Mononuclear cell (primary cell): ENCODE results near the gene RNF121. TPM values are rescaled to one million over a fixed set of nuclear protein-coding genes. Genes with fewer than 3 reads are reported as not detected.

ENCODE experiments used
- H3K27me3 ChIP-seq: 2 replicates; pipeline ENCODE4 v1.6.0; 2011; ENCODE audit warnings: low read length, control low read depth; ENCODE audit not compliant: insufficient read depth
- H3K4me1 ChIP-seq: 2 replicates; pipeline ENCODE4 v1.5.1; 2011; ENCODE audit warnings: mild to moderate bottlenecking, low read length, control low read depth; ENCODE audit not compliant: insufficient read depth
- H3K4me3 ChIP-seq: 2 replicates; pipeline ENCODE4 v1.5.1; 2011; ENCODE audit warnings: mild to moderate bottlenecking, low read length, moderate library complexity
- H3K9me3 ChIP-seq: 2 replicates; pipeline ENCODE4 v1.5.1; 2011; ENCODE audit warnings: low read depth, mild to moderate bottlenecking, control low read depth, low read length
- total RNA-seq: library from RNA; depleted of rRNA; stranded (reverse); fragments of >200 nt; gene quantifications from one replicate; pipeline ENCODE4 v1.2.3, GENCODE V29; 2012

The RNF121 gene
- total RNA-seq, 1 donor: 3.0 TPM

DNA sequence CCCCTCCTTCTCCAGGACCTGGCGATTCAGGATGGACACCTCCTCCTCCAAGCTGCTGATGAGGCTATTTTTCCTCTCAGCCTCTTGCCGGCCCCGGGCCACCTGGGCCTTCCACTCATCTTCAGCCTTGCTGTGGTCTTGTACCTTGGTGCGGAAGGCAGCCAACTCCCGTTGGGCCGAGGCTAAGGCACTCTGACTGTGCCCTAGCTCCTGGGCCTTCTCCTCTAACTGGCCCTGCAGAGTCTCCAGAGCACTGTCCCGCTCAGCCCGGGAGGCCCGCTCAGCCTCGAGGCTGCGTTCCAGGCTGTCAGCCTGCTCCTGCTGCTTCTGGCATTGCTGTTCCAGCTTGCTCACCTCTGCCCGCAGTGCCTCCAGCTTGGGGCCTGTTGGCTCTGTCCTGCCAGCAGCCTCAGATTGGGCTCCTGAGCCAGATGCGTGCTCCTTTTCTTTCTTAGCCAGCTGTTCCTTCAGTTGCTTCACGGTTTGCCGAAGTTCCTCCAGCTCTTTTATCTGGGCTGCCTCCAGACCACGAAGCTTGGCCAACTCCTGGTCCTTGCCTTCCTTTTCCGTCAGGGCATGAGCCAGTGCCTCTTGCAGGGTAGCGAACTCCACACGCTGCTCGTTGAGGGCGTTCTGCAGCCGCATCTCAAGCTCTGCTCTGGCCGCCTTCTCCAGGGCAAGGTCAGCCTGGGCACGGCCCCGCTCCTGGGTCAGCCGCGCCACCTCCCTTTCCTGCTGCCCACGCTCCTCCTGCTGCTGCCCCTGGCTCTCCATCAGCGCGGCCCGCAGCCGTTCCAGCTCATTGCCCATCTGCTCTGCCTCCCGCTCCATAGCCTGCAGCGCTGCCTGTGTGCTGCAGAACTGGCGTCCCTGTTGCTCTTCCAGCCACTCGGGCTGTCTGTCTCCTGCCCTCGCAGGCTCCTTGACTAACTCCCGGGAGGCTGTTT lies 85.2 kb downstream of the RNF121 start:
- no peaks in the 10 kb centered on the region for H3K9me3 ChIP-seq
- no peaks in the 10 kb centered on the region for H3K4me1 ChIP-seq
- no peak overlapping the region for H3K4me3 ChIP-seq
- no peaks in the 10 kb centered on the region for H3K27me3 ChIP-seq

GRCh38 chr11:72014761-72015320 lies 86.0 kb downstream of the RNF121 start:
- H3K9me3 ChIP-seq: no peaks in the 10 kb centered on the region
- no peak overlapping the region for H3K4me3 ChIP-seq
- no peaks in the 10 kb centered on the region for H3K27me3 ChIP-seq
- H3K4me1 ChIP-seq: no peaks in the 10 kb centered on the region

DNA sequence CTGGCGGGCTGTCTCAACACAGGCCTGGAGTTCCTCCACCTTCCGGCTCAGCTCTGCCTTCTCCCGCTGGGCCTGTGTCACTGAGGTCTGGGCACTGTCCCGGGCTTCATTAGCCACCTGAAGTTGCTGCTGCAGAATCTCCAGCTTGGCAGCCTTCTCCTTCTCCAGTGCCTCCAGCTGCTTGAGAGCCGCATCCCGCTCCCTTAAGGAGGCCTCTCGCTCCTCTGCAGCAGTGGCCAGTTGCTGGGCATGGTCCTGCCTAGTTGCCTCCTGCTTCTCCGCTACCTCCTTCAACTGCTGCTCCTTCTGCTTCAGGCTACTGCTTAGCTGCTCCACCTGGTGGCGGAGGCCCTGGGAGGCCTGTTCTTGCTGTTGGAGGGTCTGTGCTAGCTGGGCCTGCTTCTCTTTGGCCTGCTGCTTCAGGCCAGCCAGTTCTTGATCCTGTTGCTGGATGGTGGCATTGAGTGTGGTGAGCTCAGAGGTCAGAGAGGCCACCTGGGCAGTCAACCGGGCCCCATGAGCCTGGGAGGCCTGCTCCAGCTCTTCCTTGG lies 86.7 kb downstream of the RNF121 start:
- Histone ChIP-seq H3K27me3 (no peaks in the 10 kb centered on the region), H3K4me3 (no peak overlapping the region), H3K9me3 (no peaks in the 10 kb centered on the region), H3K4me1 (no peaks in the 10 kb centered on the region)

- H3K4me1 ChIP-seq: no peaks in the 10 kb centered on the region
- no peaks in the 10 kb centered on the region for H3K27me3 ChIP-seq
- H3K9me3 ChIP-seq: no peaks in the 10 kb centered on the region
- H3K4me3 ChIP-seq: no peak overlapping the region
These were observed 89.3 kb downstream of the RNF121 start for GRCh38 chr11:72018171-72018570.

GRCh38 chr11:72023335-72023734 lies 94.5 kb downstream of the RNF121 start:
- H3K4me1 ChIP-seq: peaks cover 7% of the 10 kb centered on the region
- H3K9me3 ChIP-seq: no peaks in the 10 kb centered on the region
- no peaks in the 10 kb centered on the region for H3K27me3 ChIP-seq
- H3K4me3 ChIP-seq: no peak overlapping the region

DNA sequence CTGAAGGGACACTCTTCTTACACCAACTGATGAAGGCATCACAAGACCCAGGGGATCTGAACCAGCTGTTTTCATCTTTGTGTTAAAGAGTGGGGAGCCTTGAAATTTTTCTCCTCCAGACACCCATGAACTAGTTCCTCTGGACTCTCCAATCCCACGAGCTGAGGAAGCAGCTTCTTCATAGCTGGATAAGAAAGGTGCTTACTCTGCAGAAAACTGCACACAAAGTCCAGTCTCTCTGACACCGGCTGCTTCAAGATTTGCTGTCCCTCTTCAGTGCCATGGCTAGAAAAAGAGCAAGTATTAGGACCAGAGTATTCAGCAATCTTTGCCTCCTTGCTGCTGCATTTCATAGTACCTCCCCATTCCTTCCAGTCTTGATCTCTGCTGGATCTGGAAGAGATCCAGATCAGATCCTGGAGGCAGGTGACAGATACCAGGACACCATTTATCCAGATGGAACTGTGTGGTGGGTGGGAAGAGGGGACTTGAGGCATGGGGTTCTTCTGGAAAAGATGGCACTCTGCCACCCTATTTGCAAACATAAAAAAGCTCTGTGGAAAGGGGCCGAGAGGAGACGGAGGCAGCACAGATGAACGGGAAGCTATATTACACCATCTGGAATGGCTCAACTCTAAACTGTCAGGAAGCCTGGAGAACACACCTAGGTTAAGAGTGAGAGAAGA lies 95.4 kb downstream of the RNF121 start:
- Histone ChIP-seq H3K27me3 (no peaks in the 10 kb centered on the region), H3K9me3 (no peaks in the 10 kb centered on the region), H3K4me1 (peaks cover 7% of the 10 kb centered on the region), H3K4me3 (no peak overlapping the region)

DNA sequence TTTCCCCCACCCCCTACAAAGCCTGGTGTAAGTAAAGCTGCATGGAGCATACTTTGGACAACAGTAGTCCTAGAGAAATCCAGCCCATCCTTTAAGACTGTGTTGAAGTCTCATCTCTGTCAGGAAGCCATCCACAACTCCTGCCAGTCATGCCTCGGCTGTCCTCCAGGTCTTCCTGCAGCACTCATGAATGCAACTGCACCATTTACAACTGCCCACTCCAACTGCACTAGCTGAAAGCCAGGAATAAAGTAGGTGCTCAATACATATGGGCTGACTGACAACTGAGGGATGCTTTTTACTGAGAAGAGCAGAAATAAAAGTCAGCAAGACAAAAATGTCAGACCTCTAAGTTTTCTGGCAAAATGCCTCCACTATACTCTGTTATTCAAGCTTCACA lies 97.2 kb downstream of the RNF121 start:
- H3K4me1 ChIP-seq: peaks cover 12% of the 10 kb centered on the region
- H3K4me3 ChIP-seq: no peak overlapping the region
- H3K9me3 ChIP-seq: no peaks in the 10 kb centered on the region
- H3K27me3 ChIP-seq: no peaks in the 10 kb centered on the region

GRCh38 chr11:72030472-72031045 lies 101.7 kb downstream of the RNF121 start:
- Histone ChIP-seq H3K4me1 (peaks cover 24% of the 10 kb centered on the region), H3K27me3 (no peaks in the 10 kb centered on the region), H3K4me3 (no peak overlapping the region), H3K9me3 (no peaks in the 10 kb centered on the region)

DNA sequence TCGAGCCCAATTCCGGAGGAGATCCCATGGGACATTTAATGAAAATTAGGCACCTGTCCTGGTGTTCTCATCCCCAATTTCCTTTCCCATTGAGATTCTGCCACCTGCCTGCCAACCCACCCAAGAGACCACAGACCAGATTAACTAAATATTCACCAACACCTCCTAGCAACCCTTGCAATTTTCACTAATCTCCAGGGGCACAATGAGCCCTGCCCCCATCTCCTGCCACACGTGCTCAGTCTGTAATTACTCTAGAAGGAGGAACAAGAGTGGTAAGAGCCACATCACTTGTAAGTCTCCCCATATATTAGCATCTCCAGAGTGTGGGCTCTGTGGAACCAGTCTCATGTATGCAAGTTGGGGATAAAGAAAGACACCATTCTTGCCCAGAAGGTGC lies 107.8 kb downstream of the RNF121 start:
- no peaks in the 10 kb centered on the region for H3K9me3 ChIP-seq
- H3K4me1 ChIP-seq: peaks cover 56% of the 10 kb centered on the region
- H3K27me3 ChIP-seq: no peaks in the 10 kb centered on the region
- H3K4me3 ChIP-seq: no peak overlapping the region

- Histone ChIP-seq H3K4me1 (peaks cover 58% of the 10 kb centered on the region), H3K9me3 (no peaks in the 10 kb centered on the region), H3K27me3 (no peaks in the 10 kb centered on the region), H3K4me3 (no peak overlapping the region)
These were observed 108.9 kb downstream of the RNF121 start for GRCh38 chr11:72037554-72038311.

- no peak overlapping the region for H3K4me3 ChIP-seq
- no peaks in the 10 kb centered on the region for H3K9me3 ChIP-seq
- peaks cover 60% of the 10 kb centered on the region for H3K4me1 ChIP-seq
- H3K27me3 ChIP-seq: no peaks in the 10 kb centered on the region
These were observed 109.6 kb downstream of the RNF121 start for GRCh38 chr11:72038491-72038890.

DNA sequence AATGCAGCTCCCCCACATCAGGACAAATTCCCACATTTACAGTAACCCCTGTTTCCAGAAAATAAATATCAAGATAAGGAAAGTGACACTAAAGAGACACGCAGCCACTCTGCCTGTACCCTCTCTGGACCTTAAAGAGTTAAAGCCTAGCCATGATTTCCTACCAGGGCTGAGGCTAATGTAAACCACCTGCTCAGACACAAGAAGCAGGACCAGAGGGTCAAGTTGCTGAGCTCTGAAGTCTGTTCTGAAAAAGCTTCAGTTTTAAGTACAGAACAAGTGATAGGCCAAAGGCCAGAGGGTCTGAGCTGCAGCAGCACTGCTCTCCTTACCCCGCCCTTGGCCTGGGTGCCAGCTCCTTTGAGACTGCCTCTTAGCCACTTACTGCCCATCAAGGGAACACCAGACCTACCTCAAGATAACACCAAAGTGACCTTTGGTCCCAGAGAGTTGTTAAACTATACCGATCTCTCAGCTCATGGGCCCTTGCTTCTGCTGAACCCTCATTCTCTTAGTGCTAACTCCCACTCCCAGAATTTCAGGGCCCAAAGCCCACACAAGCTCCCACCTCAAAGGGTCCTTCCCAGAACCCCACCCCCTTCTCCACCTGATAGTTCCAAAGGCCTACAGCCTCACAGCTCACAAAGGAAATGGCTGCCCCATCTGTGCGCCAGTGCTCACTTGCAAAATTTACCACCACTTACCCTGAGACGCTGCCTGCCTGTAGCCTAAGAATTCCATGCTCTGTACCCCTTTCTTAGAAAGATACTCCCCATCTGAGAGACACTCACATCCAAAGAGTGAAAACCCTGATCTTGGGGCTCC lies 110.4 kb downstream of the RNF121 start:
- Histone ChIP-seq H3K27me3 (no peaks in the 10 kb centered on the region), H3K4me3 (peak overlapping the region; percentile 71), H3K4me1 (peaks cover 60% of the 10 kb centered on the region), H3K9me3 (no peaks in the 10 kb centered on the region)

DNA sequence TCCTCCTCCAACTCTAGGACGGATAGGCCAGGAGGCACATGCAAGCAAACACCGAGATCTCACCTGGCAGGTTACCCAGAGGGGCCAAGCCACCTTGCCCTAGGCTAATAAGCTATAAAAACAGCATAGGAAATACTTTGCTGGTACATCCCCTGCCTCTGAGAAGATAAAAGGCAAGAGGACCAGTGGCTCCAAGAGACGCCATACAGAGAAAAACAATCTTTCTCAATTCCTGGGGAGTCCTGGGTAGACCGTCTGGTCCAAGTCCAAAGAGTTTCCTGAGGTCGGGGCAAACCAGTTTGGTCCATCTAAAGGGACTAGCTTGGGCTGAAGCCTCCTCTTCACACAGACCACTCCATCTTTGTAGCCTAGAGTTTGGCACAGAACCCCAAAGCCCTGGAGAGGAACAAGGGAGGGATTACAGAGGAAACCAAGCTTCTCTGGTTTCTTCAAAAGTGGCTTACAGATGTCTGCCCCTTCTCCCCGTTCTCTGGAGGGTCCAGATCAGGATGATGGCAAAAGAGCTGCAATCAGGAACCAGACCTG lies 111.1 kb downstream of the RNF121 start:
- Histone ChIP-seq H3K4me1 (peaks cover 60% of the 10 kb centered on the region), H3K4me3 (peak overlapping the region; percentile 71), H3K9me3 (no peaks in the 10 kb centered on the region), H3K27me3 (no peaks in the 10 kb centered on the region)
